Measurements from ENCODE around the gene EPAS1.
A peak's percentile ranks its signal among the peaks of the same experiment; 100 is the strongest.

Gene EPAS1

GRCh38 chr2:46342566-46343315 is 45.5 kb downstream of the EPAS1 start:
- no peak for DNase-seq

- DNase-seq: no peak
Observed at GRCh38 chr2:46344706-46345105, 47.5 kb downstream of the EPAS1 start.

GRCh38 chr2:46345775-46346174 is 48.6 kb downstream of the EPAS1 start:
- no peak for DNase-seq

GRCh38 chr2:46346719-46347118 is 49.5 kb downstream of the EPAS1 start:
- DNase-seq: no peak

- no peak for DNase-seq
Observed at GRCh38 chr2:46347648-46348280, 50.6 kb downstream of the EPAS1 start.

- DNase-seq: no peak
Observed at GRCh38 chr2:46349115-46349547, 51.9 kb downstream of the EPAS1 start.

- no peak for DNase-seq
Observed at GRCh38 chr2:46350029-46350689, 53.0 kb downstream of the EPAS1 start.

GRCh38 chr2:46351098-46351749 is 54.0 kb downstream of the EPAS1 start:
- no peak for DNase-seq

GRCh38 chr2:46351750-46352138 is 54.5 kb downstream of the EPAS1 start:
- DNase-seq: peak; percentile 47

- DNase-seq: no peak
Observed at GRCh38 chr2:46352621-46353020, 55.4 kb downstream of the EPAS1 start.

GRCh38 chr2:46353509-46353908 is 56.3 kb downstream of the EPAS1 start:
- no peak for DNase-seq

- no peak for DNase-seq
Observed at GRCh38 chr2:46355756-46356155, 58.5 kb downstream of the EPAS1 start.

GRCh38 chr2:46356991-46357390 is 59.8 kb downstream of the EPAS1 start:
- no peak for DNase-seq

GRCh38 chr2:46358713-46359112 is 61.5 kb downstream of the EPAS1 start:
- DNase-seq: no peak

- DNase-seq: no peak
Observed at GRCh38 chr2:46360303-46360702, 63.1 kb downstream of the EPAS1 start.

- no peak for DNase-seq
Observed at GRCh38 chr2:46361920-46362666, 64.9 kb downstream of the EPAS1 start.

- no peak for DNase-seq
Observed at GRCh38 chr2:46362667-46363012, 65.4 kb downstream of the EPAS1 start.

GRCh38 chr2:46363535-46364170 is 66.4 kb downstream of the EPAS1 start:
- DNase-seq: no peak

- no peak for DNase-seq
Observed at GRCh38 chr2:46364797-46365457, 67.7 kb downstream of the EPAS1 start.

GRCh38 chr2:46365913-46366667 is 68.9 kb downstream of the EPAS1 start:
- DNase-seq: no peak

- no peak for DNase-seq
Observed at GRCh38 chr2:46366668-46367052, 69.5 kb downstream of the EPAS1 start.

Measured in activated CD4-positive, alpha-beta T cell treated with anti-CD3 and anti-CD28 coated beads for 1 hour (primary cell).